ENCODE measurements around the gene LINGO3.

LINGO3 gene

DNA sequence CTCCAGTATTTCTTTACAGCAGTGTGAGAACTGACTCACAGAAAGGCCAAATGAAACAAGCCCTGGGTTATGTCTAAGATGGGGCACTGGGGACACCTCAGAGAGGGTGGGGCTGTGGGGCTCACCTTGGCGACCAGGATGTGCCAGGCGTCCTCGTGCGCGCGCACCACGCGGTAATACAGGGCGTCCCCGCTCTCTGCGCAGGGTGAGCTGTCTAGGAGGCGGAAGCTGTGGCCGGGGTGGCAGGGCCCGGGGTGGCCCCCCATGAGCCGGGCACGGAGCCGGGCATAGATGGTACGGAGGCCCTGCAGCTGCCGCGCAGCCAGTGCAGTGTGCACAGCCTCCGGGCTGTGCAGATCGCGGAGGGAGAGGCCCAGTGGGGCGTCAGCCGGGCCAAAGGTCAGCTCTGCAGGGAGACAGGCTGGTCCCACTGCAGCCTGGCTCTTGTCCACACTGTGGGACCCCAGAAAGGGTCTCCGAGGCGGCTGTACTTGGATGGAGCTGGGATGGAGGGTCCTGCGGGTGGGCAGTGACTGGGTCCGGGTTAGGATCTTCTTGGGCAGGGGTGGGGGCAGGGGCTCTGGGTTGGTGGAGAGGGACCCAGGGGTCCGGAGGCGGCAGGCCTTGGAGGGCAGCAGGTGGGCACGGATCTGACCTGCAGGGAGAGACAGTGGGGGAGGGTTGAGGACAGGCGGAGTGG, 29.3 kb downstream of the LINGO3 start:
- no peak for FAIRE-seq

GRCh38 chr19:2277138-2277537, 30.8 kb downstream of the LINGO3 start:
- FAIRE-seq: no peak

DNA sequence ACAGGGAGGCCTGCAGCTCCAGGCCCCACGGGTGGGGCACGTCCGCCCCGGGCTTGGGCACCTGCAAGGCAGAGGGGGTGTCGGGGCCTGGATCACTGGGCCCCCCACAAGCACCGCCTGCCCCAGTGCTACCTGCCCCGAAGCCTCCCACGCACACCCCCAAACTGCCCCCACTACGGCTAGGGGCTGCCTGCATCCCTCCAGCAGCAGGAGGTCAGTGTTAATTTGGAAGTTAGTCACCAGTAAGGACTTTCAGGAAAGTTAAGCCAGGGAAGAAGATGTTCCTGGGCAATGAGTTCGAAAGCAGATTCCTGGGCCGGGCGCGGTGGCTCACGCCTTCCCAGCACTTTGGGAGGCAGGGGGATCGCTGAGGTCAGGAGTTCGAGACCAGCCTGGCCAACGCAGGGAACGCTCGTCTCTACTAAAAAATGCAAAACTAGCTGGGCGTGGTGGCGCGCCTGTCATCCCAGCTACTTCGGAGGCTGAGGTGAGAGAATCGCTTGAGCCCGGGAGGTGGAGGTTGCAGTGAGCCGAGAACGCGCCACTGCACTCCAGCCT, 31.4 kb downstream of the LINGO3 start:
- FAIRE-seq: no peak

DNA sequence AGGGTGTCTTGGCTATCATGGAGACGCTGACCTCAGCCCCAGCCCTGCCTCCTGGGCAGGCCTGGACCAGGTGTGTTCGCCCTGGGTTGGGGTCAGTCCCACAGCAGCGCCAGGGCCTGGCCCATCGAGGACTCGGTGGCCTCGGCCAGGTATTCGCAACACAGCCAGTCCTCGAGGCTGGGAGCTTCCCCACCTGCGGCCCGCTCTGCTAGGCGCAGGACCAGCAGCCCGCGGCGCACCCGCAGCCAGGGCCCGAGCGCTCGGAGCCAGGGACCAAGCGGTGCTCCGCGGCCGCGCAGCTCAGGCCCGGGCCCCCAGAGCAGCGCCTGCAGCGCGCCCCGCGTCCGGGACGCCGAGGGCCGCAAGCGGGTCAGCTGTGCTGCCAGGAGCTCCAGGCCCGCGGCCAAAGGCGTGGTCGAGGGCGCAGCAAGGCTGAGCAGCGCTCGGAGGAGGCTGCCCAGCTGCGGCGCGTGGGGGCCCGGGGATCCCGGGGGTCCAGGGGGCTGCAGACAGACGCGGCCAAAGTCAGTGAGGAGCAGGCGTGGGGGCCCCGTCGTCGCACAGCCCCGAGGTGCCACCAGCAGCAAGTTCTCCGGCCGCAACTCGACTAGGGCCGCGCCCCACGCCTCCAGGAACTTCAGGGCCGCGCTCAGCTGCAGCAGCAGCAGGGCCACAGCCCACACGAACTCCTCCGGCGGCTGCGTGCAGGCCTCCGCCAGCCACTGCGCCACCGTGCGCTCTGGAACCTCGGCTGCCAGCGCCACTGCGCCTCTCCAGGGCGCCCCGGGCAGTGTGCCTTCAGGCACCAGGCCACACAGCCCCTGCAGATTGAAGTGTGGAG, 32.1 kb downstream of the LINGO3 start:
- FAIRE-seq: no peak

DNA sequence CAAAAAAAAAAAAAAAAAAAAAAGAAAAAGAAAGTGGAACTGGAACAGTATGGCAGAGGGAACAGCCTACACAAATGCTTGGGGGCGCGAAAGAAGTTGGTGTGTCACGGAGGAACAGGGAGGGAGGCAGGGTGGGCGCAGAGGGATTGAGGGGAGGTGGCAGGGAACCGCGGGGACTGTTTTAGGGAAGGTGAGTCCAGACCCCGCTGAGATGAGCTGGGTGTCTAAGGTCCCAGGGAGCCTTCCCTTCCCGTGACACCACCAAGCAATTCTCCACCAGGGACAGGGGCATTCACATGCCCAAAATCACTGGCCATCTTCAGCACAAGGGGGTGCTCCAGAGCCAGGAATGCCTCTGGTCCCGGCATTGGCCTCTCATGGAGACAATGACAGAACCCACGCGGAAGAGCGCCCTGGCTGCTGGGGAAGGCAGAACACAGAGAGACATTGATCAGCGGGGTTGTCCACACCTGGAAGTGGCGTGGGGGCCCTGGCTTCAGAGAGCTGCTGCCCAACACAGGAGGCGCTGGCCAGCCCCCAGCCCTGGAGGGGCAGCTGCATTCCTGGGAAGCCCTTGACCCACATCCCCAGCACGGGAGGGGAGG, 32.9 kb downstream of the LINGO3 start:
- no peak for FAIRE-seq

GRCh38 chr19:2274185-2274711, 33.7 kb downstream of the LINGO3 start:
- FAIRE-seq: no peak

DNA sequence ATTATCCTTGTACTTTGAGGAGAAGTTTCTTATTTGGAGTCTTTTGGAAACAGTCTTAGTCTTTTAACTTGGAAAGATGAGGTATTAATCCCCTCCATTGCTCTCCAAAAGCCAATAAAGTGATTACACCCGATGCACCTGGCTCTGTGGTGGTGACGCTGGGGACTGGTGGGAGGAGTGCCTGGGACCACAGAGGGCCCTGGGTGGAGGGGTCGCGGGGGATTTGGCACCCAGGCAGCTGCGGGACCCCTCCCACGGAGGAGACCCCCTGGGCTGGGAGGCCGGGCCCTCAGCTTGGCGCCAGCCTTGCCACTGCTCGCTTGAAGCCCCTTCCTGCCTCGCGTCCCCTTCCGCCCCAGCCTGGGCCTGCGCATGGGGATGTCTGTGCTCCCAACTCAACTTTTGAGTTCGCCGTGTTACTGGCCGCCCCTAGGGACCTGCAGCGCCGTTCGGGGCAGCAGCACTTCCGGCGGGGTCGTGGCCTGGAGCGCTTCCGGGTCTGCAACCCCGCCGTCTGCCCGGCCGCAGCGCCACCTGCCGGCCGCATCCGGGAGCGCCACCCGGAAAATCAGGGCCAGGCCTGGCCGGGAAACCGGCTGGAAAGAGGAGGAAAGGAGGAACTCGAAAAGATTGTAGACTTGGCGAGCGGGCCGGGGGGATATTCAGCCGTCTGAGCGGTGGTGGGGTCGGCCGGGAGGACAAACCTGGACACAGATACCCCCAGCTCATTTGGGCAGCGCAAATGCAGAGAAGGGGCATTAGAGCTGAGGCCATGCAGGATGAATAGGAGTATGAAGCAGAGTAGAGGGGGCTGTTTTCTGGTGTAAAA, 34.4 kb downstream of the LINGO3 start:
- no peak for FAIRE-seq

GRCh38 chr19:2271234-2272103, 36.5 kb downstream of the LINGO3 start:
- FAIRE-seq: no peak

DNA sequence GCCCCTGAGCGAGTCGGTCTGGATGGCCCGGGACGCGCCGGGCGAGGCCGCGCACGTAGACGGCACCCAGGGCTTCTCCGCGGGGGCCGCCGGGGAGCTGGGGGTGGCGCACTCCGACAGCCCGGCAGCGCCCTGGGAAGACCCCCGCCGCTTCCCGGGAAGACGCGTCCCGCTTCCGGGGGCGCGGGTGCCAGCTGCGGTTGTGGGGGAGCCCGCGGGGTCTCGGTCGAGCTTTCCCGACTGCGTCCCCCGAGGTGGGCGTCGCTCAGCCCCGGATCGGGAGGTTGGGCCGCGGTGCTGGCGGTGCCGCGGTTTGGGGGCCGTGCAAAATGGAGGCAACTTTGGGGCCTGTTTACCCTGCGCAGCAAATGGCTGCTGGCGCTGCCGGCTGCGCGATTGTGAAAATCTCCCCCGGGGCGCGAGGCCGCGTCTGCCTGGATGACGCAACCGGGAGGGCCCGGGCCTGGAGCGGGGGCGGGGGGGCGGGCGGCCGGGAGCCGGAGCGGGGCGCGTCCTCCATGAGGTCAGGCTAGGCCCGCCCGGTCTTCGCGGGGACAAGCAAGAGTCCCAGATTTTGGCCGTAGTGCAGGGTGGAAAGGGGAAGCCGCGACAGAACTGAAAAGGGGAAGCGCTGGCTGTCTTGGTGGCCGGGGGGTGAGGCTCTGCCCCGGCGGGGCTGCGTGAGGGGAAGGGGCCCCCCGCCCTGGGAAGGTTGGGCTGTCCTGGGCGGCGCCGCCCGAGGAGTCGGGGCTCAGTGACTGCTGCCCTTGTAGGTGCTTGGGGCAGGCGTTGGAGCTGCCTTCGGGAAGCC, 37.3 kb downstream of the LINGO3 start:
- FAIRE-seq: no peak

DNA sequence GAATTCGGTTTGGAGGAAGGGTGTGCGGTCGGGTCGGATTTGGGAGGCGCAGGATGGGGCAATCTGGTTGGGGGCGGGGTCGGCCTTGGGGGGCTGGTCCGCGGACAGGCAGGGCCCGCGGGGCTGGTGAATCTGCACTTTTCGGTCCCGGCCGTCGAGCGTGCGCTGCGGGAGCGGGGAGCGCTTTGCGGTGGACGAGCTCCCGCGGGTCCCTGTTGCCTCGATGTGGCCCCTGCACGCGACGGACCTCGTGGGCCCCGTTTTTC, 37.9 kb downstream of the LINGO3 start:
- no peak for FAIRE-seq

DNA sequence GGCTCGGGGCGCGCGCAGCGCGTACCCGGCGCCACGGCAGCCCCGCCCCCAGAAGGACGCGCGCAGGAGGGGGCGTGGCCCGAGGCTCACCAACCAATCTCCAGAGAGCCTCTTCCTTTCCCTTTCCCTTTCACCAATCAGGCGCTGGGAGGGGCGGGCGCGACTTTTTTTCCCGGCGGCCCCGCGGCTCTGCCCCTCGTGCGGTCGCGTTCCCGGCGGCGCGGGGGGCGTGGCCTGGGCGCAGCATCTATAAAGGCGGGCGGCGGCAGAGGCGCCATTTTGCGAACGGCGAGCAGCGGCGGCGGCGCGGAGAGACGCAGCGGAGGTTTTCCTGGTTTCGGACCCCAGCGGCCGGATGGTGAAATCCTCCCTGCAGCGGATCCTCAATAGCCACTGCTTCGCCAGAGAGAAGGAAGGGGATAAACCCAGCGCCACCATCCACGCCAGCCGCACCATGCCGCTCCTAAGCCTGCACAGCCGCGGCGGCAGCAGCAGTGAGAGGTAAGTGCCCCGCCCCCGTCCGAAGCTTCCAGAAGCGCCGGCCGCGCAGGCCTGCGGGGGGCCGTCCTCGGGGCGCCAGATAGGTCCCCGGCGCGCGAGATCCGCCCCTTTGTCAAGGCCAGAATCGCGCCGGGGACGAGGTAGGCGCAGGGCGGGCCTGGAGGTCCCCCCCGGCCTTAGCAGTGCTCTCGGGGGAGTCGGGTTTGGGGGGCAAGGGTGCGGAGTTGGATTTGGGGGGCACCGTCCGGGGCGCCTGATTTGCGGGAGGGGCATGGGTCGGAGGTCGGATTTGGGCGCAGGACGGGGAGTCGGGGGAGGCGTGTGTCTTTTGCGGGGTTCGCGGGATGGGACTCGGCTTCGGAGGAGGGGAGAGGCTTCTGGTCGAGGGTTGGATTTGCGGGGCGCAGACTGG, 38.5 kb downstream of the LINGO3 start:
- FAIRE-seq: no peak

DNA sequence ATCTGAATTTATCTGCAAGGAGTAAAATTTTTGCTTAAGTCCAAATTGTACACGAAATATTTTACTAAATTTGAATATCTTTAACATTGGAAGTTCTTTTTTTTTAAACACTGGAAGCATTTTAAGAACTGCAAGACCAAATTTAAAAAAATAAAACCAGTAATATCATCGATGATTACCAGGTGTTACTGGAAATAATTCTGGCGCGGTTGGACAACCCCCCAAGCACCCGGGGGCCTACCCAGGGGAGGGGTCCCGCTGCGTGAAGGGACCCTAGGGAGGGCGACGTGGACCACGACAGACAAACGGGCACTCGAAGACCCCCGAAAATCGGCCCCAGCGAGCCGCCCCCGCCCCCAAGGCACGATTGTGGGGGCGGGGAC, 39.1 kb downstream of the LINGO3 start:
- no peak for FAIRE-seq

GRCh38 chr19:2268480-2268830, 39.5 kb downstream of the LINGO3 start:
- FAIRE-seq: no peak

GRCh38 chr19:2266183-2266993, 41.6 kb downstream of the LINGO3 start:
- no peak for FAIRE-seq

- FAIRE-seq: no peak
These were observed 46.3 kb downstream of the LINGO3 start for GRCh38 chr19:2261438-2262172.

GRCh38 chr19:2260341-2260805, 47.6 kb downstream of the LINGO3 start:
- no peak for FAIRE-seq

DNA sequence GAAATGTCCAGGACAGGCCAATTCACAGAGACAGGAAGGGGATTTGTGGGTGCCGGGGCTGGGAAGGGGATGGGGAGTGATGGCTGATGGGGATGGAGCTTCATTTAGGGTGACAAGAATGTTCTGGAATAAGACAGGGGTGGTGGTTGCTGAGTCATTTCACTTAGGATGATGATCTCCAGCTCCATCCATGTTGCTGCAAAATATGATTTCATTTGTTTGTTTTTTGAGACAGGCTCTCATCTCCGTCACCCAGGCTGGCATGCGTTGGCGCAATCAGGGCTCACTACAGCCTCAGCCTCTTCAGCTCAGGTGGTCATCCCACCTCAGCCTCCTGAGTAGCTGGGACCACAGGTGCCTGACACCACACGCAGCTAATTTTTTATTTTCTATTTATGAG, 48.6 kb downstream of the LINGO3 start:
- FAIRE-seq: no peak
